ENCODE measurements around the gene FAM117B.

The FAM117B gene

GRCh38 chr2:202778217-202778616, 143.4 kb downstream of the FAM117B start:
- no peaks in the 10 kb centered on the region for H3K27me3 ChIP-seq (ENCODE audit: insufficient read depth, poor library complexity, severe bottlenecking)
- no peak for DNase-seq (ENCODE audit: low read depth in 1 of 2, low spot score in 1 of 2)
- TF ChIP-seq GABPA (IDR thresholded peaks at IDR 0.05; ENCODE audit: low read depth): no peak
- TF ChIP-seq POLR2AphosphoS5 (IDR thresholded peaks at IDR 0.05; ENCODE audit: low read depth): no peak
- TF ChIP-seq REST (IDR thresholded peaks at IDR 0.05; ENCODE audit: insufficient replicate concordance, low read depth): no peak
- no peak overlapping the region for H3K4me3 ChIP-seq (replicated peaks; ENCODE audit: insufficient read depth, low read length)
- no peak overlapping the region for H3K27ac ChIP-seq (replicated peaks)

GRCh38 chr2:202780514-202781021, 145.8 kb downstream of the FAM117B start:
- DNase-seq (ENCODE audit: low read depth in 1 of 2, low spot score in 1 of 2): no peak
- no peak overlapping the region for H3K4me3 ChIP-seq (replicated peaks; ENCODE audit: insufficient read depth, low read length)
- TF ChIP-seq CTCF (IDR thresholded peaks at IDR 0.05; ENCODE audit: insufficient read depth, low read length) (no peak), GABPA (IDR thresholded peaks at IDR 0.05; ENCODE audit: low read depth) (no peak), REST (IDR thresholded peaks at IDR 0.05; ENCODE audit: insufficient replicate concordance, low read depth) (no peak), SPI1 (IDR thresholded peaks at IDR 0.05; ENCODE audit: borderline replicate concordance, low read depth) (no peak), POLR2AphosphoS5 (IDR thresholded peaks at IDR 0.05; ENCODE audit: low read depth) (no peak)
- H3K27me3 ChIP-seq (ENCODE audit: insufficient read depth, poor library complexity, severe bottlenecking): no peaks in the 10 kb centered on the region
- no peak overlapping the region for H3K27ac ChIP-seq (replicated peaks)

DNA sequence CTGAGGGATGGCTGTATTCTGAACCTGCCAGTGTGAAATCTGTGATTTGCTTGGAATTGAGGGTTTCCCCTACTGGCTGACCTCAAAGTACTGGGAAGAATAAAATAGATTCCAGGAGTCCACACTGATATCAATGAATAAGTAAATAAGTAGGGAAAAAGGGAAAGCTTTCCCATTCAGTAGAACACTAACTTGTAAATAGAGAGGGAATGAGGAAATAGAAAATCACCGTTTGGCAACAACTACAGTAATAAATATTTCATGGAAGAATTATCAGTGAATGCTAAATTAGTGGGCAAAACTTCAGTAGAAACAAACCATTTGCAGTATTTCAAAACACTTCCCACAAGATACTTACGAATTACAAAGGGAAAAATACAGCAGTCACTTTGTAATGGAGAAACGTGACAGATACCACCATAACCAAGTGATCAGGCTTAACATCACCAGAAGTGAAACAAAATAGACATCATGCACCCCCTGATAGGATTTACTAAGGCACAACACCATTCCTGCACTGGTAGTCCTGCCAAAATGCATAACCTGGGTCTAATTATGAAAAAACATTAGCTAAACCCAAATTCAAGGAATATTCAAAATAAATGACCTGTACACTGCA, 148.3 kb downstream of the FAM117B start:
- Histone ChIP-seq H3K27me3 (ENCODE audit: insufficient read depth, poor library complexity, severe bottlenecking) (no peaks in the 10 kb centered on the region), H3K27ac (replicated peaks) (no peak overlapping the region), H3K4me3 (replicated peaks; ENCODE audit: insufficient read depth, low read length) (no peak overlapping the region)
- DNase-seq (ENCODE audit: low read depth in 1 of 2, low spot score in 1 of 2): no peak
- TF ChIP-seq POLR2AphosphoS5 (IDR thresholded peaks at IDR 0.05; ENCODE audit: low read depth) (no peak), REST (IDR thresholded peaks at IDR 0.05; ENCODE audit: insufficient replicate concordance, low read depth) (no peak), CTCF (IDR thresholded peaks at IDR 0.05; ENCODE audit: insufficient read depth, low read length) (no peak), GABPA (IDR thresholded peaks at IDR 0.05; ENCODE audit: low read depth) (no peak), SPI1 (IDR thresholded peaks at IDR 0.05; ENCODE audit: borderline replicate concordance, low read depth) (no peak)
